Measurements from ENCODE around the gene RENBP. TPM values are rescaled to one million over a fixed set of nuclear protein-coding genes. Genes with fewer than 3 reads are reported as not detected.

RENBP gene
- total RNA-seq, 1 experiment from 2014 or later = 7.1 TPM

DNA sequence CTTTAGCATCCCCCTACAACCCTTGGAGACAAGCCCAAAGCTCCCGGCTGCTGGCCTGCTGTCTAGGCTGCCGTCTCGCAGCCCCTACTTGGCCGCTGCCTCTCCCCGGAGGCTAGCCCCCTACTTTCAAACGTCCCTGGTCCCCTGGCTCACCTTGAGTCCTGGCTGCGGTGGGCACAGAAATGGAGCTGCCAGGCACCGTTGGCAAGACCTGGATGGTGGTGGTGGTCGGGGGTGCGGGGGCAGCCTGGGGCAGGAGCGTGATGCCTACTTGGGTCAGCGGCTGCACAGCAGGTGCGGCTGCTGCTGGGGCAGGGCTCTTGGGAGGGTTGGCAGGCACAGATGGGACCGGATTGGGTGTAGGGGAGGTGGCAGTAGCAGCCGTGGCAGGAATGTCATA, 15.2 kb upstream of the RENBP start:
- Histone ChIP-seq H3K79me1 (ENCODE audit: insufficient read depth, low read depth, low read length, poor library complexity, severe bottlenecking) (peaks cover under 1% of the 10 kb centered on the region), H4K8ac (replicated peaks; ENCODE audit: insufficient read length, low read depth, low read length) (no peak overlapping the region), H2BK15ac (ENCODE audit: low read depth, low read length) (no peak overlapping the region), H2AK5ac (ENCODE audit: insufficient read length, low read length) (no peak overlapping the region), H3K56ac (ENCODE audit: insufficient read length, low read depth, low read length) (no peak overlapping the region), H4K91ac (ENCODE audit: insufficient read length, low read depth, low read length) (no peak overlapping the region), H3K9me3 (ENCODE audit: control insufficient read depth, low read depth, low read length) (peaks cover 5% of the 10 kb centered on the region), H3K27ac (ENCODE audit: insufficient read length, low read depth, low read length) (no peak overlapping the region), H2AFZ (ENCODE audit: low read length) (no peak overlapping the region), H3K14ac (ENCODE audit: insufficient read depth, low read length) (no peak overlapping the region), H2BK120ac (ENCODE audit: low read depth, low read length, poor library complexity, severe bottlenecking) (no peak overlapping the region), H2BK5ac (ENCODE audit: insufficient read length, low read length) (no peak overlapping the region), H2BK12ac (ENCODE audit: insufficient read length, low read depth, low read length) (no peak overlapping the region), H3T11ph (ENCODE audit: low read length) (no peak overlapping the region), H3K4me2 (ENCODE audit: insufficient read depth, insufficient read length, low read length) (no peak overlapping the region), H3K23ac (ENCODE audit: insufficient read length, low read depth, low read length) (no peak overlapping the region), H3K23me2 (ENCODE audit: insufficient read length, low read depth, low read length, poor library complexity, severe bottlenecking) (no peaks in the 10 kb centered on the region), H3K27me3 (ENCODE audit: insufficient read depth, low read length) (no peaks in the 10 kb centered on the region), H4K5ac (ENCODE audit: insufficient read length, low read depth, low read length) (no peak overlapping the region), H3K9ac (ENCODE audit: extremely low read depth, insufficient read length, low read length) (no peak overlapping the region), H3K4ac (ENCODE audit: low read depth, low read length) (no peak overlapping the region), H3K79me2 (ENCODE audit: insufficient read depth, low read length) (no peaks in the 10 kb centered on the region; the same call in 1 of the 2 replicates), H2BK20ac (ENCODE audit: low read depth, low read length, poor library complexity, severe bottlenecking) (no peak overlapping the region), H3K18ac (ENCODE audit: insufficient read length, low read depth, low read length) (no peak overlapping the region), H3K4me1 (ENCODE audit: insufficient read depth, low read length) (no peaks in the 10 kb centered on the region), H4K20me1 (ENCODE audit: control insufficient read depth, insufficient read depth, insufficient read length) (no peaks in the 10 kb centered on the region)
- Mint-ChIP-seq H3K27ac (no peak overlapping the region), H3K4me1 (no peaks in the 10 kb centered on the region), H3K36me3 (ENCODE audit: insufficient read depth in 1 of 3, low read depth in 3 of 3) (peaks cover 76 to 99% (median 97%) of the 10 kb centered on the region in 3 experiments), H3K27me3 (ENCODE audit: low read depth) (peaks cover 1% of the 10 kb centered on the region; the same call in 1 of the 2 replicates), H3K4me3 (no peak overlapping the region), H3K9me3 (no peaks in the 10 kb centered on the region; a peak in 1 of 5 replicates)
- no peak for TF ChIP-seq CTCF (conservative IDR thresholded peaks at IDR 0.05)
- no CpG with 5 or more reads among the region's 15 CpGs for WGBS (ENCODE audit: extremely low coverage, insufficient read length, low lambda C conversion rate)
- no peak for DNase-seq
